Neural cell (in vitro differentiated cells): ENCODE results near the gene TRERF1. TPM values are rescaled to one million over a fixed set of nuclear protein-coding genes. Genes with fewer than 3 reads are reported as not detected.

Experiments used
- H2AFZ ChIP-seq: fragments of 200-600, 300-800 bp; sonication (generic), shearing (Covaris generic); 2 replicates; pipeline ENCODE4 v1.6.0; 2014; ENCODE audit warnings: low read depth, mild to moderate bottlenecking, antibody characterized with exemption, low read length, moderate library complexity
- H3F3A ChIP-seq: fragments of 200-600 bp; shearing (Covaris generic); 2 replicates; pipeline ENCODE4 v1.6.1; 2016; ENCODE audit warnings: mild to moderate bottlenecking, moderate library complexity, mixed read lengths, antibody characterized with exemption, low read length; ENCODE audit not compliant: insufficient read depth, poor library complexity, severe bottlenecking
- H3K27ac ChIP-seq: fragments of 200-600, 300-800 bp; sonication (generic), shearing (Covaris generic); 2 replicates; pipeline ENCODE4 v1.5.1; 2014; ENCODE audit warnings: mild to moderate bottlenecking, low read length, moderate library complexity
- H3K27me3 ChIP-seq: fragments of 300-800, 200-600 bp; sonication (generic), shearing (Covaris generic); 2 replicates; pipeline ENCODE4 v1.6.0; 2014; ENCODE audit warnings: mild to moderate bottlenecking, low read depth, low read length, moderate library complexity; ENCODE audit not compliant: insufficient read depth
- H3K36me3 ChIP-seq: fragments of 300-800, 200-600 bp; sonication (generic), shearing (Covaris generic); 2 replicates; pipeline ENCODE4 v1.5.1; 2014; ENCODE audit warnings: mild to moderate bottlenecking, antibody characterized with exemption, low read length, moderate library complexity; ENCODE audit not compliant: insufficient read depth
- H3K4me2 ChIP-seq: fragments of 300-800, 200-600 bp; sonication (generic), shearing (Covaris generic); 2 replicates; pipeline ENCODE4 v1.6.0; 2014; ENCODE audit warnings: mild to moderate bottlenecking, low read length
- H3K4me3 ChIP-seq: fragments of 300-800, 200-600 bp; sonication (generic), shearing (Covaris generic); 2 replicates; pipeline ENCODE4 v1.5.1; 2014; ENCODE audit warnings: mild to moderate bottlenecking, low read length, moderate library complexity
- H3K79me2 ChIP-seq: fragments of 200-600 bp; shearing (Covaris generic); replicated peaks from 2 replicates; pipeline ENCODE4 v1.6.0; 2014; ENCODE audit warnings: mild to moderate bottlenecking, low read length, moderate library complexity; ENCODE audit not compliant: insufficient read depth
- H3K9ac ChIP-seq: fragments of 300-800, 200-600 bp; sonication (generic), shearing (Covaris generic); 2 replicates; pipeline ENCODE4 v1.6.1; 2016; ENCODE audit warnings: mild to moderate bottlenecking, low read length, mixed read lengths
- H3K9me2 ChIP-seq: fragments of 200-600 bp; shearing (Covaris generic); 2 replicates; pipeline ENCODE4 v1.6.1; 2016; ENCODE audit warnings: mild to moderate bottlenecking, low read length, mixed read lengths; ENCODE audit not compliant: insufficient read depth
- H3K9me3 ChIP-seq: fragments of 200-600, 300-800 bp; sonication (generic), shearing (Covaris generic); 2 replicates; pipeline ENCODE4 v1.6.1; 2016; ENCODE audit warnings: mild to moderate bottlenecking, mixed run types, low read length, moderate library complexity, mixed read lengths
- H4K20me1 ChIP-seq: fragments of 200-600 bp; shearing (Covaris generic); 2 replicates; pipeline ENCODE4 v1.6.1; 2016; ENCODE audit warnings: mild to moderate bottlenecking, mixed run types; ENCODE audit not compliant: insufficient read depth
- EP300 ChIP-seq: fragments of 450-650 bp; conservative IDR thresholded peaks from 2 replicates; pipeline ENCODE4 v1.6.1; 2014; ENCODE audit warnings: antibody characterized with exemption, mild to moderate bottlenecking, moderate library complexity; ENCODE audit not compliant: poor library complexity, severe bottlenecking
- EZH2 ChIP-seq: fragments of 200-600, 300-800 bp; shearing (Covaris generic), sonication (generic); IDR thresholded peaks from 2 replicates; pipeline ENCODE4 v1.6.1; 2014; ENCODE audit warnings: antibody characterized with exemption, low read length, borderline replicate concordance, mild to moderate bottlenecking; ENCODE audit not compliant: insufficient read depth, poor library complexity, severe bottlenecking
- MXI1 ChIP-seq: fragments of 450-650 bp; conservative IDR thresholded peaks from 2 replicates; pipeline ENCODE4 v1.6.1; 2014; ENCODE audit warnings: antibody characterized with exemption, mild to moderate bottlenecking; ENCODE audit not compliant: poor library complexity, severe bottlenecking
- POLR2AphosphoS5 ChIP-seq: IDR thresholded peaks from 2 replicates; pipeline ENCODE4 v1.6.1; 2012
- RAD21 ChIP-seq: fragments of 450-650 bp; conservative IDR thresholded peaks from 2 replicates; pipeline ENCODE4 v1.6.1; 2014; ENCODE audit warnings: antibody characterized with exemption, mild to moderate bottlenecking, moderate library complexity
- SMC3 ChIP-seq: fragments of 450-650 bp; conservative IDR thresholded peaks from 2 replicates; pipeline ENCODE4 v1.6.1; 2014; ENCODE audit warnings: antibody characterized with exemption, mild to moderate bottlenecking, moderate library complexity; ENCODE audit not compliant: poor library complexity
- TAF1 ChIP-seq: IDR thresholded peaks from 2 replicates; pipeline ENCODE4 v1.6.1; 2012; ENCODE audit warnings: low read depth
- polyA plus RNA-seq: library from polyadenylated mRNA; depleted of rRNA; stranded (reverse); fragments of >200 nt; gene quantifications from 2 replicates; pipeline ENCODE4 v1.2.3, GENCODE V29; 2014
- TF ChIP-seq, protein P1 (sequence below): IDR thresholded peaks from 2 replicates; pipeline ENCODE4 v1.6.1; 2012; ENCODE audit warnings: borderline replicate concordance
- TF ChIP-seq, protein P2 (sequence below): fragments of 450-650 bp; IDR thresholded peaks from 2 replicates; pipeline ENCODE4 v1.5.1; 2014; ENCODE audit warnings: antibody characterized with exemption, mild to moderate bottlenecking, moderate library complexity; ENCODE audit not compliant: poor library complexity, severe bottlenecking

TRERF1 gene
- polyA plus RNA-seq, 1 donor from 2014 or later: 4.5 TPM

DNA sequence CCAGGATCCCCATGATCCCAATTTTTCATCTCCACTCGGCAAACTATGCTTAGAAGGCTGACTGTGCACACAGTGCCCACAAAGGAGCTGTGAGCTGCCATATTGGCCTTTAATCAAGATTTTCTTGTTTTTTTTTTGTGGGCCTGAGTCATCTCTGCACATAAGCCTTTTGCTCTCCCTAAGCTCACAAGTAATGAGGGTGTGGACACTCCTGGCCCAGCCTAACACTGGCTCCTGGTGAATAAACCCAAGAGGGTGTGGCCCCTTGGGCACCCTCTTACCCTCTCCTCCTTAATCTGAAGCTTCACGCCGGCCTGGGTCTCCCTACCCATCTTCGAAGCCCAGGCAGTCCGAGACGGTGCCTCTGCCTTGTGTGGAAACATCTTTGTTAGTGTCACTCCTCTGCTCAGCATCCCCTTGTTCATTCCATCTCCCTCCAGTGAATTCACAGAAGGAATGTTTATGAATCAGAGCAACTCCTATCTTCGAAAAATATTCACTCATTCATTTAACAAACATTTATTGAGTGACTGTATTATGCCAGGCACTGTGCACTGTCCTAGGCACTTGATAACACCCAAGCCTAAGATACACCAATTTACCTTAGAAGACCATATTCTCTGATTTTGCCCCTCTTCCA, 211.9 kb downstream of the TRERF1 start:
- Histone ChIP-seq H3K79me2 (no peaks in the 10 kb centered on the region), H3K27me3 (no peaks in the 10 kb centered on the region), H3K36me3 (peaks cover 5% of the 10 kb centered on the region), H3K9me2 (no peaks in the 10 kb centered on the region), H3K4me2 (no peak overlapping the region), H3F3A (no peaks in the 10 kb centered on the region), H3K9ac (no peak overlapping the region), H3K27ac (no peak overlapping the region), H4K20me1 (no peaks in the 10 kb centered on the region), H3K4me3 (no peak overlapping the region), H2AFZ (no peak overlapping the region), H3K9me3 (no peaks in the 10 kb centered on the region)
- TF ChIP-seq EP300: no peak
- TF ChIP-seq SMC3: no peak
- TF ChIP-seq MXI1: no peak
- no peak for TF ChIP-seq TAF1
- TF ChIP-seq, protein P1, sequence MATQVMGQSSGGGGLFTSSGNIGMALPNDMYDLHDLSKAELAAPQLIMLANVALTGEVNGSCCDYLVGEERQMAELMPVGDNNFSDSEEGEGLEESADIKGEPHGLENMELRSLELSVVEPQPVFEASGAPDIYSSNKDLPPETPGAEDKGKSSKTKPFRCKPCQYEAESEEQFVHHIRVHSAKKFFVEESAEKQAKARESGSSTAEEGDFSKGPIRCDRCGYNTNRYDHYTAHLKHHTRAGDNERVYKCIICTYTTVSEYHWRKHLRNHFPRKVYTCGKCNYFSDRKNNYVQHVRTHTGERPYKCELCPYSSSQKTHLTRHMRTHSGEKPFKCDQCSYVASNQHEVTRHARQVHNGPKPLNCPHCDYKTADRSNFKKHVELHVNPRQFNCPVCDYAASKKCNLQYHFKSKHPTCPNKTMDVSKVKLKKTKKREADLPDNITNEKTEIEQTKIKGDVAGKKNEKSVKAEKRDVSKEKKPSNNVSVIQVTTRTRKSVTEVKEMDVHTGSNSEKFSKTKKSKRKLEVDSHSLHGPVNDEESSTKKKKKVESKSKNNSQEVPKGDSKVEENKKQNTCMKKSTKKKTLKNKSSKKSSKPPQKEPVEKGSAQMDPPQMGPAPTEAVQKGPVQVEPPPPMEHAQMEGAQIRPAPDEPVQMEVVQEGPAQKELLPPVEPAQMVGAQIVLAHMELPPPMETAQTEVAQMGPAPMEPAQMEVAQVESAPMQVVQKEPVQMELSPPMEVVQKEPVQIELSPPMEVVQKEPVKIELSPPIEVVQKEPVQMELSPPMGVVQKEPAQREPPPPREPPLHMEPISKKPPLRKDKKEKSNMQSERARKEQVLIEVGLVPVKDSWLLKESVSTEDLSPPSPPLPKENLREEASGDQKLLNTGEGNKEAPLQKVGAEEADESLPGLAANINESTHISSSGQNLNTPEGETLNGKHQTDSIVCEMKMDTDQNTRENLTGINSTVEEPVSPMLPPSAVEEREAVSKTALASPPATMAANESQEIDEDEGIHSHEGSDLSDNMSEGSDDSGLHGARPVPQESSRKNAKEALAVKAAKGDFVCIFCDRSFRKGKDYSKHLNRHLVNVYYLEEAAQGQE: no peak
- TF ChIP-seq RAD21: no peak
- no peak for TF ChIP-seq POLR2AphosphoS5
- TF ChIP-seq, protein P2, sequence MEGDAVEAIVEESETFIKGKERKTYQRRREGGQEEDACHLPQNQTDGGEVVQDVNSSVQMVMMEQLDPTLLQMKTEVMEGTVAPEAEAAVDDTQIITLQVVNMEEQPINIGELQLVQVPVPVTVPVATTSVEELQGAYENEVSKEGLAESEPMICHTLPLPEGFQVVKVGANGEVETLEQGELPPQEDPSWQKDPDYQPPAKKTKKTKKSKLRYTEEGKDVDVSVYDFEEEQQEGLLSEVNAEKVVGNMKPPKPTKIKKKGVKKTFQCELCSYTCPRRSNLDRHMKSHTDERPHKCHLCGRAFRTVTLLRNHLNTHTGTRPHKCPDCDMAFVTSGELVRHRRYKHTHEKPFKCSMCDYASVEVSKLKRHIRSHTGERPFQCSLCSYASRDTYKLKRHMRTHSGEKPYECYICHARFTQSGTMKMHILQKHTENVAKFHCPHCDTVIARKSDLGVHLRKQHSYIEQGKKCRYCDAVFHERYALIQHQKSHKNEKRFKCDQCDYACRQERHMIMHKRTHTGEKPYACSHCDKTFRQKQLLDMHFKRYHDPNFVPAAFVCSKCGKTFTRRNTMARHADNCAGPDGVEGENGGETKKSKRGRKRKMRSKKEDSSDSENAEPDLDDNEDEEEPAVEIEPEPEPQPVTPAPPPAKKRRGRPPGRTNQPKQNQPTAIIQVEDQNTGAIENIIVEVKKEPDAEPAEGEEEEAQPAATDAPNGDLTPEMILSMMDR: no peak
- TF ChIP-seq EZH2: no peak

DNA sequence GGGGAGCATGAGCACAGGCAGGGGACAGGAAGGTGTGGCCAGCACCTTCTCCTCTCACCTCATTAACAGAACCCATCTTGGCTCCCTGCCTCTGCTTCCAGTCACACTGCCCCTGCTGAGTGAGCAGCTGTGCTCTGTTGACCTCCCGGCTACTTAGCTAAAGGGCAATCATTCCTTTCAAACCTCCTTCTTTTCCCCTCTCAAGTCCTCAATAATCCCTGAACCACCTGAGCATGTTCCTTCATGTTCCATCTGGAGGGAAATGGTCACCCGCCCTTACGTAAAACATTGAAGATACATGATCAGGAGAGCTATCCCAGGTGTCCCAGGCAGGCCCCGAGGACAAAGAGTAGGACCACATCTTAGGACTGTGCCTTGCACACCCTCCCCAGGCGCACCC, 212.4 kb downstream of the TRERF1 start:
- TF ChIP-seq, protein P1: no peak
- TF ChIP-seq EP300 (no peak), TAF1 (no peak), RAD21 (no peak), POLR2AphosphoS5 (no peak), MXI1 (no peak), EZH2 (no peak), SMC3 (no peak)
- TF ChIP-seq, protein P2: no peak
- Histone ChIP-seq H3K36me3 (peaks cover 3% of the 10 kb centered on the region), H2AFZ (no peak overlapping the region), H4K20me1 (no peaks in the 10 kb centered on the region), H3K27ac (no peak overlapping the region), H3K9me3 (no peaks in the 10 kb centered on the region), H3K4me3 (no peak overlapping the region), H3K27me3 (no peaks in the 10 kb centered on the region), H3K79me2 (no peaks in the 10 kb centered on the region), H3K9ac (no peak overlapping the region), H3F3A (no peaks in the 10 kb centered on the region), H3K4me2 (no peak overlapping the region), H3K9me2 (no peaks in the 10 kb centered on the region)
